Measurements from ENCODE around the gene TNNT3. TPM values are rescaled to one million over a fixed set of nuclear protein-coding genes. Genes with fewer than 3 reads are reported as not detected.
A peak's percentile ranks its signal among the peaks of the same experiment; 100 is the strongest.

Gene TNNT3
- total RNA-seq, 1 experiment from 2014 or later: not detected

DNA sequence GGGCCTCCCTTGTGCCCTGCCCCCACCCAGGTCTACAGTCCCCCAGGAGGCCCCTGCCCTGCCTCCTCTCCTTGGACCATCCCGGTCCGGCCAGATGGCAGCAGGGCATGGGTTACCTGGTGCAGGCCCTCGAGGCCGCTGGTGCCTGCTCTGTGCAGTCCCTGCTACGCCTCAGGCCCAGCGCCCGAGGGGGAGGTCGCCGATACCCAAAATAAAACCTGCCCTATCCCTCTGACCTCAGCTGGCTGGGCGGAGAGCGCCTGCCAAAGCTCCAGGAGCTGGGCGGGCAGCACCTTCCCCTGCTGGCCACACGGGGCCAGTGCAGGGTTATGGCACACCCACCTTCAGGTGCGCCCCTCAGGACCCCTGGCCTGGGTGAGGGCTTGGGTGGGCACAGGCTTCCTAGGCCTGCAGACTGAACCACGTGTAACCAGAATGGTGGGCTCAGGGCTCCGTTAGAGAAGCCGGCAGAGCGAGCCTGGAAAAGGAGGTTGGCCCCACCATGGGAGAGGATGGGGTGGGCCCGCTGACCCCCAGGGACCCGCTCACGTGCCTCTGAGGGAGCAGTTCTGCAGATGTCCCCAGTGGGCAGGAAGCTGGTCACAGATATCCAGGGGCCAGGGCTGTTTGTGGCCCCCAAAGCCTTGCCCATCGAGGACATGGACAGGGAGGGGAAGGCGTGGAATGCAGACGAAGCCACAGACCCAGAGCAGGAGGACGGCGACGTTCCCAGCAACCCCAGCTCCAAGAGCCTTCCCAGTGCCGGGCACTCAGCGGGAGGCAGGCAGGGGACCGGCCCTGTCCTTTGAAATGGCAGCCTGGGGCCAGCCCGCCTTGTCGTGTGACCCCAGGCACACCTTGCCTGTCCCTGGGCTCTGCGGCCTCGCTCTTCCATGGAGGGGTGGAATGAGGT, 1.7 kb upstream of the TNNT3 start:
- Histone ChIP-seq H3K4me1 (ENCODE audit: insufficient read depth, low read length) (no peaks in the 10 kb centered on the region), H3K23ac (ENCODE audit: insufficient read length, low read depth, low read length) (no peak overlapping the region), H2BK5ac (ENCODE audit: insufficient read length, low read length) (no peak overlapping the region), H4K5ac (ENCODE audit: insufficient read length, low read depth, low read length) (no peak overlapping the region), H3K27me3 (ENCODE audit: insufficient read depth, low read length) (no peaks in the 10 kb centered on the region), H3K4me2 (ENCODE audit: insufficient read depth, insufficient read length, low read length) (no peak overlapping the region), H3K79me2 (ENCODE audit: insufficient read depth, low read length) (no peaks in the 10 kb centered on the region), H4K20me1 (ENCODE audit: control insufficient read depth, insufficient read depth, insufficient read length) (no peaks in the 10 kb centered on the region), H3K18ac (ENCODE audit: insufficient read length, low read depth, low read length) (no peak overlapping the region), H3T11ph (ENCODE audit: low read length) (no peak overlapping the region), H2BK15ac (ENCODE audit: low read depth, low read length) (no peak overlapping the region), H2AFZ (ENCODE audit: low read length) (no peak overlapping the region), H3K9ac (ENCODE audit: extremely low read depth, insufficient read length, low read length) (no peak overlapping the region), H3K23me2 (ENCODE audit: insufficient read length, low read depth, low read length, poor library complexity, severe bottlenecking) (no peaks in the 10 kb centered on the region), H3K56ac (ENCODE audit: insufficient read length, low read depth, low read length) (no peak overlapping the region), H3K14ac (ENCODE audit: insufficient read depth, low read length) (no peak overlapping the region), H2AK5ac (ENCODE audit: insufficient read length, low read length) (no peak overlapping the region), H3K79me1 (ENCODE audit: insufficient read depth, low read depth, low read length, poor library complexity, severe bottlenecking) (no peaks in the 10 kb centered on the region), H4K91ac (ENCODE audit: insufficient read length, low read depth, low read length) (no peak overlapping the region), H4K8ac (replicated peaks; ENCODE audit: insufficient read length, low read depth, low read length) (no peak overlapping the region), H2BK120ac (ENCODE audit: low read depth, low read length, poor library complexity, severe bottlenecking) (no peak overlapping the region), H3K9me3 (ENCODE audit: control insufficient read depth, low read depth, low read length) (no peaks in the 10 kb centered on the region), H2BK12ac (ENCODE audit: insufficient read length, low read depth, low read length) (no peak overlapping the region), H2BK20ac (ENCODE audit: low read depth, low read length, poor library complexity, severe bottlenecking) (no peak overlapping the region), H3K4ac (ENCODE audit: low read depth, low read length) (no peak overlapping the region), H3K27ac (ENCODE audit: insufficient read length, low read depth, low read length) (no peak overlapping the region)
- no peak overlapping the region for H3K4me3 Mint-ChIP-seq
- H3K4me1 Mint-ChIP-seq: peaks cover 2 to 6% of the 10 kb centered on the region in 2 experiments; a peak in 3 of 4 replicates
- H3K27ac Mint-ChIP-seq: no peak overlapping the region; a peak in 1 of 7 replicates
- no peaks in the 10 kb centered on the region; a peak in 1 of 7 replicates for H3K36me3 Mint-ChIP-seq (ENCODE audit: insufficient read depth in 1 of 3, low read depth in 3 of 3)
- TF ChIP-seq, protein P1, sequence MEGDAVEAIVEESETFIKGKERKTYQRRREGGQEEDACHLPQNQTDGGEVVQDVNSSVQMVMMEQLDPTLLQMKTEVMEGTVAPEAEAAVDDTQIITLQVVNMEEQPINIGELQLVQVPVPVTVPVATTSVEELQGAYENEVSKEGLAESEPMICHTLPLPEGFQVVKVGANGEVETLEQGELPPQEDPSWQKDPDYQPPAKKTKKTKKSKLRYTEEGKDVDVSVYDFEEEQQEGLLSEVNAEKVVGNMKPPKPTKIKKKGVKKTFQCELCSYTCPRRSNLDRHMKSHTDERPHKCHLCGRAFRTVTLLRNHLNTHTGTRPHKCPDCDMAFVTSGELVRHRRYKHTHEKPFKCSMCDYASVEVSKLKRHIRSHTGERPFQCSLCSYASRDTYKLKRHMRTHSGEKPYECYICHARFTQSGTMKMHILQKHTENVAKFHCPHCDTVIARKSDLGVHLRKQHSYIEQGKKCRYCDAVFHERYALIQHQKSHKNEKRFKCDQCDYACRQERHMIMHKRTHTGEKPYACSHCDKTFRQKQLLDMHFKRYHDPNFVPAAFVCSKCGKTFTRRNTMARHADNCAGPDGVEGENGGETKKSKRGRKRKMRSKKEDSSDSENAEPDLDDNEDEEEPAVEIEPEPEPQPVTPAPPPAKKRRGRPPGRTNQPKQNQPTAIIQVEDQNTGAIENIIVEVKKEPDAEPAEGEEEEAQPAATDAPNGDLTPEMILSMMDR (conservative IDR thresholded peaks at IDR 0.05): peak; percentile 72
- H3K27me3 Mint-ChIP-seq (ENCODE audit: low read depth): peaks cover 14% of the 10 kb centered on the region
- H3K9me3 Mint-ChIP-seq: peaks cover 6% of the 10 kb centered on the region in 2 experiments; a peak in 3 of 5 replicates
- no CpG with 5 or more reads among the region's 34 CpGs for WGBS (ENCODE audit: extremely low coverage, insufficient read length, low lambda C conversion rate)
- peak; percentile 61 for DNase-seq
